HFF-Myc (cell line): ENCODE results near the gene TIMM10B.

Experiments
- DNase-seq: peaks from one replicate; pipeline ENCODE4 v3.0.0-alpha.2; 2011; ENCODE audit warnings: low read depth; ENCODE audit errors: extremely low read depth
- H3K4me3 ChIP-seq: replicated peaks from 2 replicates; pipeline ENCODE4 v1.5.1; 2011; ENCODE audit warnings: low read depth, mild to moderate bottlenecking, control low read depth, low read length
- TF ChIP-seq, protein P1 (sequence below): IDR thresholded peaks from 2 replicates; pipeline ENCODE4 v1.5.1; 2012; ENCODE audit warnings: mild to moderate bottlenecking, low read depth, low read length, control low read depth; ENCODE audit errors: missing control alignments

TIMM10B gene

GRCh38 chr11:6486938-6487337, 5.6 kb downstream of the TIMM10B start:
- no peak overlapping the region for H3K4me3 ChIP-seq
- TF ChIP-seq, protein P1, sequence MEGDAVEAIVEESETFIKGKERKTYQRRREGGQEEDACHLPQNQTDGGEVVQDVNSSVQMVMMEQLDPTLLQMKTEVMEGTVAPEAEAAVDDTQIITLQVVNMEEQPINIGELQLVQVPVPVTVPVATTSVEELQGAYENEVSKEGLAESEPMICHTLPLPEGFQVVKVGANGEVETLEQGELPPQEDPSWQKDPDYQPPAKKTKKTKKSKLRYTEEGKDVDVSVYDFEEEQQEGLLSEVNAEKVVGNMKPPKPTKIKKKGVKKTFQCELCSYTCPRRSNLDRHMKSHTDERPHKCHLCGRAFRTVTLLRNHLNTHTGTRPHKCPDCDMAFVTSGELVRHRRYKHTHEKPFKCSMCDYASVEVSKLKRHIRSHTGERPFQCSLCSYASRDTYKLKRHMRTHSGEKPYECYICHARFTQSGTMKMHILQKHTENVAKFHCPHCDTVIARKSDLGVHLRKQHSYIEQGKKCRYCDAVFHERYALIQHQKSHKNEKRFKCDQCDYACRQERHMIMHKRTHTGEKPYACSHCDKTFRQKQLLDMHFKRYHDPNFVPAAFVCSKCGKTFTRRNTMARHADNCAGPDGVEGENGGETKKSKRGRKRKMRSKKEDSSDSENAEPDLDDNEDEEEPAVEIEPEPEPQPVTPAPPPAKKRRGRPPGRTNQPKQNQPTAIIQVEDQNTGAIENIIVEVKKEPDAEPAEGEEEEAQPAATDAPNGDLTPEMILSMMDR = no peak
- no peak for DNase-seq

DNA sequence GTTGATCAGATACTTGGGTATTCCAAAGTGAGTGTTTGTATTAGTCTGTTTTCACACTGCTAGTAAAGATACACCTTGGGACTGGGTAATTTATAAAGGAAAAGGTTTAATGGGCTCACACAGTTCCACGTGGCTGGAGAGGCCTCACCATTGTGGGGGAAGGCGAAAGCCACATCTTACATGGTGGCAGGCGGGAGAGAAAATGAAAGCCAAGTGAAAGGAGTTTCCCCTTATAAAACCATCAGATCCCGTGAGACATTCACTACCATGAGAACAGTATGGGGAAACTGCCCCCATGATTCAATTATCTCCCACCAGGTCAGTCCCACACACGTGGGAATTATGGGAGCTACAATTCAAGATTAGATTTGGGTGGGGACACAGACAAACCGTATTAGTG, 7.0 kb downstream of the TIMM10B start:
- no peak overlapping the region for H3K4me3 ChIP-seq
- TF ChIP-seq, protein P1 = no peak
- DNase-seq = no peak

- TF ChIP-seq, protein P1 = no peak
- DNase-seq = no peak
- H3K4me3 ChIP-seq = no peak overlapping the region
Observed at GRCh38 chr11:6488821-6489220, 7.5 kb downstream of the TIMM10B start.

- TF ChIP-seq, protein P1 = no peak
- no peak overlapping the region for H3K4me3 ChIP-seq
- DNase-seq = no peak
Observed at GRCh38 chr11:6489306-6489705, 8.0 kb downstream of the TIMM10B start.

DNA sequence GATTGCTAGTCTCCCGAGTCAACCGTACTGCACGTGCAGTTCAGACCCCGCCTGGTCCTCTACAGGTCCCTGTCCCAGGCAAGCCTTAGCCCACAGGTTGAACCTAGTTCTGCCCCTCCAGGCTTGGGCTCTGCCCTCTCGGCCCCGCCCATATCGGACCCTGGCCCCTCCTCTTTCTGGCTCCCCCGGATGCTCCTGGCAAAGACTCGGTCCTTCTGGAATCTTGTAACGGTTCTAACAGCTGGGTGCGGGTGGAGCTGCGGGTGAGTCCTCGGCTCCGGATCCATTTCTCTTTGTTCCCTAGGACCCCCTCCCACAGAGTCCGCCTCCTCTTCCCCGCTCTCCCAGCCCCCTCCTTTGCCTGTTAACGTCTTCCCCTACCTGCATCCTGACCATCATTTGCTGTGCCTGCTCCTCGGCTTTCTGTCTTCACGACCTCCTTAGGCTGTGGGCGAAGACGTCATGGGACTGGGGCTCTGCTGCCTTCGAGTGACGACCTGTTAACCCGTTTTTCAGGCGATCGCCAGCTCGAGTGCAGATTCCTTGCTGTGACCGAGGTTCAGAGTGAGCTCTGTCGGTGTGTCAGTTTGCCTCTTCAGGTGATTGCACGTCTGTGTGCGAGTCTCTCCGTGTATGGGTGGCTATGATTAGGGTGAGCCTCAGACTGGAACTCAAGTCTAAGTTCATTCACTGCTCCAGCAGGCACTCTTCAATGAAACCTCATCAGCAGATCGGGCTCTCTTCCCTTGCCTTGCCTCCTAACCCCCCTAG, 16.0 kb downstream of the TIMM10B start, which contains the start of gene DNHD1:
Gene DNHD1 (plus strand): TSS at position 212 of the 771 bp plus-strand sequence. CDS start 936 bp downstream, outside the sequence.
- DNase-seq = no peak
- TF ChIP-seq, protein P1 = no peak
- H3K4me3 ChIP-seq = no peak within 1 kb of the TSS

GRCh38 chr11:6498121-6498520, 16.8 kb downstream of the TIMM10B start:
- no peak for DNase-seq
- no peak overlapping the region for H3K4me3 ChIP-seq
- TF ChIP-seq, protein P1 = no peak
